Measurements from ENCODE around the gene RYR3. TPM values are rescaled to one million over a fixed set of nuclear protein-coding genes. Genes with fewer than 3 reads are reported as not detected.

Gene RYR3
- total and polyA plus RNA-seq, 2 donors (not counting 1 experiment from before 2014, with no cell fraction given): not detected

DNA sequence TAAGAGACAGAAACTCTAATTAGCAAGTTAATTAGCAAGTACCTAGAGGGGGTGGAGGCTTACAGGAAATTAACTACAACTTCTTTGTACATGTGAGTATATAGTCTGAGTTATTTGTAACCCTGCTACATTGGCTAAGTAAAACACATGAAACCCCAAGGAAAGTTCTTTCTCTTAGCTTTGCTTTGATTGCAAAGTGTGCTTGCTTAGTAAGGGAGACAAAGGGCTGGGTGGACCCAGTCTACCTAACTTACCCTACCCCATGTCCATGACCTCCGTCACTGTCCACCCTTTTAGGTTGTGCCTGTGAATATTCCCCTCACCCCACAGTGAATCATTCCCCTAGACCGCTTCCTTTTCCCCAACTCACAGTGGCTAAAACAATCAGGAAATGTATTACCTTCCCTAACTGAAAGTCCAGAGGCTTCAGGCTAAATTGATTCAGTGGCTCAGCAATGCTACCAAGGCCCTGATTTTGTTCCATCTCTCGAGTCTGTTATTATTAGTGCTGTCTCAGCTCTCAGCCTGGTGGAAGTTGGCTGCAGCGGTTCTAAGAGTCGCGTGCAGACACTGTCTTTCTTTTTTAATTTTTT lies 31.1 kb upstream of the RYR3 start:
- Histone ChIP-seq H3K27ac (ENCODE audit: low read length in 2 of 2) (no peak overlapping the region), H3K27me3 (replicated peaks in 1 of 4; ENCODE audit: control extremely low read depth in 1 of 4, control insufficient read depth in 3 of 4, insufficient read depth in 4 of 4, low read length in 3 of 4) (peaks cover 0 to 12% (median 0%) of the 10 kb centered on the region in 4 experiments), H3K9ac (ENCODE audit: low read length) (no peak overlapping the region), H2AFZ (ENCODE audit: insufficient read depth, low read depth, low read length, poor library complexity, severe bottlenecking) (no peak overlapping the region), H3K4me3 (ENCODE audit: control extremely low read depth in 1 of 5, extremely low read depth in 1 of 5, insufficient read depth in 1 of 5, low read depth in 2 of 5, low read length in 4 of 5) (no peak overlapping the region), H3K36me3 (replicated peaks in 1 of 2; ENCODE audit: control extremely low read depth in 1 of 2, control insufficient read depth in 1 of 2, extremely low read depth in 1 of 2, insufficient read depth in 2 of 2, low read length in 1 of 2) (no peaks in the 10 kb centered on the region), H3K79me2 (ENCODE audit: control insufficient read depth, insufficient read depth, low read length) (no peaks in the 10 kb centered on the region), H3K9me3 (ENCODE audit: control extremely low read depth in 1 of 3, control insufficient read depth in 2 of 3, insufficient read depth in 1 of 3, low read length in 2 of 3) (peaks cover 0 to 10% (median 0%) of the 10 kb centered on the region in 3 donors), H4K20me1 (ENCODE audit: control insufficient read depth, insufficient read depth, low read length, poor library complexity, severe bottlenecking) (no peaks in the 10 kb centered on the region), H3K4me2 (replicated peaks; ENCODE audit: low read depth, low read length, poor library complexity, severe bottlenecking) (no peak overlapping the region), H3K4me1 (ENCODE audit: control insufficient read depth in 2 of 2, insufficient read depth in 2 of 2, low read length in 2 of 2) (no peaks in the 10 kb centered on the region)
- 100% methylated on average over 1 of the region's 6 CpGs for WGBS (ENCODE audit: insufficient coverage)
- ATAC-seq (ENCODE audit: low read depth) (no peak), DNase-seq (no peak)
- Mint-ChIP-seq H3K27me3 (peaks cover 16% of the 10 kb centered on the region), H3K4me3 (no peak overlapping the region), H3K4me1 (no peaks in the 10 kb centered on the region), H3K9me3 (ENCODE audit: insufficient read depth) (no peaks in the 10 kb centered on the region), H3K27ac (no peak overlapping the region)
- intact Hi-C loops (cut with micrococcal nuclease): no loop called here
- TF ChIP-seq, protein P1, sequence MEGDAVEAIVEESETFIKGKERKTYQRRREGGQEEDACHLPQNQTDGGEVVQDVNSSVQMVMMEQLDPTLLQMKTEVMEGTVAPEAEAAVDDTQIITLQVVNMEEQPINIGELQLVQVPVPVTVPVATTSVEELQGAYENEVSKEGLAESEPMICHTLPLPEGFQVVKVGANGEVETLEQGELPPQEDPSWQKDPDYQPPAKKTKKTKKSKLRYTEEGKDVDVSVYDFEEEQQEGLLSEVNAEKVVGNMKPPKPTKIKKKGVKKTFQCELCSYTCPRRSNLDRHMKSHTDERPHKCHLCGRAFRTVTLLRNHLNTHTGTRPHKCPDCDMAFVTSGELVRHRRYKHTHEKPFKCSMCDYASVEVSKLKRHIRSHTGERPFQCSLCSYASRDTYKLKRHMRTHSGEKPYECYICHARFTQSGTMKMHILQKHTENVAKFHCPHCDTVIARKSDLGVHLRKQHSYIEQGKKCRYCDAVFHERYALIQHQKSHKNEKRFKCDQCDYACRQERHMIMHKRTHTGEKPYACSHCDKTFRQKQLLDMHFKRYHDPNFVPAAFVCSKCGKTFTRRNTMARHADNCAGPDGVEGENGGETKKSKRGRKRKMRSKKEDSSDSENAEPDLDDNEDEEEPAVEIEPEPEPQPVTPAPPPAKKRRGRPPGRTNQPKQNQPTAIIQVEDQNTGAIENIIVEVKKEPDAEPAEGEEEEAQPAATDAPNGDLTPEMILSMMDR (IDR thresholded peaks at IDR 0.05): no peak
- no peak for TF ChIP-seq EZH2 (IDR thresholded peaks at IDR 0.05; ENCODE audit: borderline replicate concordance, insufficient read depth, low read depth, low read length, poor library complexity, severe bottlenecking)
- ChIA-PET POLR2A (no interaction called here), CTCF (no interaction called here)

DNA sequence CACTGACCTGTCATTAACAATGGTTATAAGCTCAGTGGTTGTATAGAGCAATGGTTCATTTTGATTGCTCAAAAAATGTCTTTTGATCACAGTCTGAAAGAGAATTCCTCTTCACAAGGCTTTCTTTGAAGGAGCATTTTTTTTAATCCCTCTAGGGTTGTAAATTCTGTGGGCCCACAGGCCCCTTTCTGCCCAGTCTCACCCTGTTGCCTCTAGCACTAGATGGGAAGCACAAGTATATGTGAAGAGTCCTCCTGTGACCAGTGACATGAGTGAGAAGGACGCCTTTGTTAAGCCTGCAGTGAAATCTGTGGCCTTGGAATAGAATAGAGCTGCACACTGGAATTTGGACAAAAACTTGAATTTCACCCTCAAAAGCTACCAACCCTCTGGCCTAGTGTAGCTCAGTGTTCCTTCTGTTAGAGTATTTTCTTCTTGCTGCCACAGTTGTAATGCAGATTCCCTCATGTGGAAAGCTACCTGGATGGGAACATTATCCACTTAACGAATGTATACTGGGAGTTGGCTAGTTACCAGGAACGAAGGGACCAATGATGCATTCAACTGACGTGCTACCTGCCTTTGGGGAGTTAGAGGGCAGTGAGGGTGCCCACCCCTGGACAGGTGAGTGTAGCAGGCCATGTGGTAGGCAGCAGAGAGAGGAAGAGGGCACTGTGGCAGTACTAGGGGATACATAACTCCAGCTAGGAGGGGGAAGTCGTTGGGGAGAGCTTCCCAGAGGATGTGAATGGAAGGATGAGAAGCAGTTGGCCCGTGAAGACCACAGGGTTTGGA lies 28.3 kb upstream of the RYR3 start:
- Histone ChIP-seq H3K4me3 (ENCODE audit: control extremely low read depth in 1 of 5, extremely low read depth in 1 of 5, insufficient read depth in 1 of 5, low read depth in 2 of 5, low read length in 4 of 5) (no peak overlapping the region), H3K4me2 (replicated peaks; ENCODE audit: low read depth, low read length, poor library complexity, severe bottlenecking) (no peak overlapping the region), H3K36me3 (replicated peaks in 1 of 2; ENCODE audit: control extremely low read depth in 1 of 2, control insufficient read depth in 1 of 2, extremely low read depth in 1 of 2, insufficient read depth in 2 of 2, low read length in 1 of 2) (no peaks in the 10 kb centered on the region), H3K27ac (ENCODE audit: low read length in 2 of 2) (no peak overlapping the region), H3K4me1 (ENCODE audit: control insufficient read depth in 2 of 2, insufficient read depth in 2 of 2, low read length in 2 of 2) (no peaks in the 10 kb centered on the region), H3K79me2 (ENCODE audit: control insufficient read depth, insufficient read depth, low read length) (no peaks in the 10 kb centered on the region), H2AFZ (ENCODE audit: insufficient read depth, low read depth, low read length, poor library complexity, severe bottlenecking) (no peak overlapping the region), H3K27me3 (replicated peaks in 1 of 4; ENCODE audit: control extremely low read depth in 1 of 4, control insufficient read depth in 3 of 4, insufficient read depth in 4 of 4, low read length in 3 of 4) (peaks cover 0 to 4% (median 0%) of the 10 kb centered on the region in 4 experiments), H3K9me3 (ENCODE audit: control extremely low read depth in 1 of 3, control insufficient read depth in 2 of 3, insufficient read depth in 1 of 3, low read length in 2 of 3) (peaks cover 0 to 2% (median 0%) of the 10 kb centered on the region in 3 donors), H4K20me1 (ENCODE audit: control insufficient read depth, insufficient read depth, low read length, poor library complexity, severe bottlenecking) (no peaks in the 10 kb centered on the region), H3K9ac (ENCODE audit: low read length) (no peak overlapping the region)
- intact Hi-C loops (cut with micrococcal nuclease): no loop called here
- ChIA-PET POLR2A (no interaction called here), CTCF (no interaction called here)
- H3K4me3 Mint-ChIP-seq: no peak overlapping the region
- no peak overlapping the region for H3K27ac Mint-ChIP-seq
- no peaks in the 10 kb centered on the region for H3K4me1 Mint-ChIP-seq
- TF ChIP-seq, protein P1 (IDR thresholded peaks at IDR 0.05): no peak
- TF ChIP-seq EZH2 (IDR thresholded peaks at IDR 0.05; ENCODE audit: borderline replicate concordance, insufficient read depth, low read depth, low read length, poor library complexity, severe bottlenecking): no peak
- WGBS (ENCODE audit: insufficient coverage): 80% methylated on average over 4 of the region's 6 CpGs
- H3K27me3 Mint-ChIP-seq: peaks cover 4% of the 10 kb centered on the region
- ATAC-seq (ENCODE audit: low read depth) (no peak), DNase-seq (no peak)
- H3K9me3 Mint-ChIP-seq (ENCODE audit: insufficient read depth): no peaks in the 10 kb centered on the region
